NCI-H69 (cell line): ENCODE results near the gene RPL34.
A peak's percentile ranks its signal among the peaks of the same experiment; 100 is the strongest.
"Not testable (repeated sequence)": the region's sequence is repeated elsewhere in the genome, so short reads cannot be mapped to it uniquely, and the experiment has no call there.

Experiments used
- DNase-seq: peaks from one replicate; lab custom pipeline; 2025; lab: John Stamatoyannopoulos, UW

Gene RPL34

GRCh38 chr4:108620101-108620932, at the start of gene RPL34:
RPL34 (plus strand) TSS chr4:108620576; CDS start chr4:108621960, 1,384 bp downstream.
- DNase-seq = peak; percentile 96

- DNase-seq = peak; percentile 36
These were observed 49.3 kb upstream of the RPL34 start for GRCh38 chr4:108570993-108571569.

- DNase-seq = no peak
These were observed 46.0 kb upstream of the RPL34 start for GRCh38 chr4:108574402-108574801.

GRCh38 chr4:108581083-108581482, 39.3 kb upstream of the RPL34 start:
- no peak for DNase-seq

GRCh38 chr4:108586778-108587177, 33.6 kb upstream of the RPL34 start:
- no peak for DNase-seq

GRCh38 chr4:108588878-108589277, 31.5 kb upstream of the RPL34 start:
- no peak for DNase-seq

- DNase-seq = no peak
These were observed 30.4 kb upstream of the RPL34 start for GRCh38 chr4:108589961-108590360.

- no peak for DNase-seq
These were observed 29.6 kb upstream of the RPL34 start for GRCh38 chr4:108590776-108591175.

- peak; percentile 80 for DNase-seq
These were observed 27.7 kb upstream of the RPL34 start for GRCh38 chr4:108592674-108592986.

- DNase-seq = not testable (repeated sequence)
These were observed 26.1 kb upstream of the RPL34 start for GRCh38 chr4:108594296-108594695.

- DNase-seq = no peak
These were observed 24.0 kb upstream of the RPL34 start for GRCh38 chr4:108596344-108596743.

GRCh38 chr4:108601106-108601505, 19.3 kb upstream of the RPL34 start:
- DNase-seq = no peak

- DNase-seq = no peak
These were observed 18.8 kb upstream of the RPL34 start for GRCh38 chr4:108601532-108601931.

GRCh38 chr4:108602163-108602562, 18.2 kb upstream of the RPL34 start:
- no peak for DNase-seq

- DNase-seq = no peak
These were observed 13.1 kb upstream of the RPL34 start for GRCh38 chr4:108607079-108607815.

- DNase-seq = no peak
These were observed 9.0 kb upstream of the RPL34 start for GRCh38 chr4:108611365-108611764.

GRCh38 chr4:108612365-108612764, 8.0 kb upstream of the RPL34 start:
- no peak for DNase-seq

- no peak for DNase-seq
These were observed 840 bp upstream of the RPL34 start for GRCh38 chr4:108619372-108620100.

GRCh38 chr4:108620933-108621905, 843 bp downstream of the RPL34 start:
- no peak for DNase-seq

- no peak for DNase-seq
These were observed 1.6 kb downstream of the RPL34 start for GRCh38 chr4:108622022-108622421.

GRCh38 chr4:108622828-108623227, 2.5 kb downstream of the RPL34 start:
- DNase-seq = no peak
